HepG2 (cell line): Measurements from ENCODE around the gene PVR. TPM values are rescaled to one million over a fixed set of nuclear protein-coding genes. Genes with fewer than 3 reads are reported as not detected.
A peak's percentile ranks its signal among the peaks of the same experiment; 100 is the strongest.

Experiments
- ATF3 ChIP-seq: sonication (generic); formaldehyde crosslinking; IDR thresholded peaks from 2 replicates; pipeline ENCODE4 v1.4.0; 2020; ENCODE audit warnings: missing genetic modification reagents
- CBX1 ChIP-seq: IDR thresholded peaks from one replicate; pipeline ENCODE4 v1.6.1; 2016; ENCODE audit warnings: antibody characterized with exemption, low read depth
- CEBPG ChIP-seq: IDR thresholded peaks from 2 replicates; pipeline ENCODE4 v1.6.1; 2016
- CREB3 ChIP-seq: sonication (generic); formaldehyde crosslinking; IDR thresholded peaks from 2 replicates; pipeline ENCODE4 v1.5.0; 2020; ENCODE audit warnings: missing genetic modification reagents
- EED ChIP-seq: sonication (generic); formaldehyde crosslinking; IDR thresholded peaks from 2 replicates; pipeline ENCODE4 v1.5.0; 2020; ENCODE audit warnings: mild to moderate bottlenecking, missing genetic modification reagents
- FOXO4 ChIP-seq: sonication (generic); formaldehyde crosslinking; conservative IDR thresholded peaks from 2 replicates; pipeline ENCODE4 v1.8.1; 2023; ENCODE audit warnings: missing genetic modification reagents
- KLF11 ChIP-seq: IDR thresholded peaks from 2 replicates; pipeline ENCODE4 v1.6.1; 2016; ENCODE audit warnings: missing compliant biosample characterization
- MIXL1 ChIP-seq: IDR thresholded peaks from 2 replicates; pipeline ENCODE4 v1.6.1; 2016
- MTA3 ChIP-seq: sonication (generic); formaldehyde crosslinking; IDR thresholded peaks from 2 replicates; pipeline ENCODE4 v1.4.0; 2020; ENCODE audit warnings: missing genetic modification reagents
- MXD1 ChIP-seq: sonication (generic); formaldehyde crosslinking; IDR thresholded peaks from 2 replicates; pipeline ENCODE4 v1.4.0; 2020; ENCODE audit warnings: mild to moderate bottlenecking, missing genetic modification reagents
- NKX3-1 ChIP-seq: sonication (generic); formaldehyde crosslinking; IDR thresholded peaks from 2 replicates; pipeline ENCODE4 v1.5.0; 2020; ENCODE audit warnings: missing genetic modification reagents
- PCBP1 ChIP-seq: fragments of 200-400 bp; formaldehyde crosslinking; IDR thresholded peaks from 2 replicates; pipeline ENCODE4 v1.6.1; 2017; ENCODE audit warnings: mild to moderate bottlenecking, low read depth, low read length, borderline replicate concordance
- PLRG1 ChIP-seq: fragments of 450-650 bp; conservative IDR thresholded peaks from 2 replicates; pipeline ENCODE4 v1.6.1; 2016
- RARG ChIP-seq: sonication (generic); formaldehyde crosslinking; IDR thresholded peaks from 2 replicates; pipeline ENCODE4 v1.4.0; 2020; ENCODE audit warnings: low read depth, mild to moderate bottlenecking, missing genetic modification reagents
- SMAD9 ChIP-seq: sonication (generic); formaldehyde crosslinking; IDR thresholded peaks from 2 replicates; pipeline ENCODE4 v1.5.1; 2020; ENCODE audit warnings: mild to moderate bottlenecking, missing genetic modification reagents
- TAF1 ChIP-seq: sonication (generic); formaldehyde crosslinking; IDR thresholded peaks from 2 replicates; pipeline ENCODE4 v1.4.0; 2020; ENCODE audit warnings: missing genetic modification reagents
- ZBTB20 ChIP-seq: sonication (generic); formaldehyde crosslinking; IDR thresholded peaks from 2 replicates; pipeline ENCODE4 v1.8.1; 2023; ENCODE audit warnings: missing genetic modification reagents, low read depth, mild to moderate bottlenecking, borderline replicate concordance
- ZBTB4 ChIP-seq: sonication (generic); formaldehyde crosslinking; IDR thresholded peaks from 2 replicates; pipeline ENCODE4 v1.4.0; 2020; ENCODE audit warnings: missing genetic modification reagents, mild to moderate bottlenecking, borderline replicate concordance
- ZNF205 ChIP-seq: IDR thresholded peaks from 2 replicates; pipeline ENCODE4 v1.6.1; 2018; ENCODE audit warnings: missing biosample characterization, missing genetic modification reagents
- ZNF207 ChIP-seq: fragments of 450-650 bp; IDR thresholded peaks from 2 replicates; pipeline ENCODE4 v1.6.1; 2016; ENCODE audit warnings: antibody characterized with exemption, borderline replicate concordance
- ZNF24 ChIP-seq: fragments of 450-650 bp; IDR thresholded peaks from 2 replicates; pipeline ENCODE4 v1.6.1; 2017; ENCODE audit warnings: antibody characterized with exemption, mild to moderate bottlenecking
- ZNF251 ChIP-seq: sonication (generic); formaldehyde crosslinking; IDR thresholded peaks from 2 replicates; pipeline ENCODE4 v1.9.0; 2021; ENCODE audit warnings: mild to moderate bottlenecking, missing genetic modification reagents
- ZNF343 ChIP-seq: sonication (generic); formaldehyde crosslinking; IDR thresholded peaks from 2 replicates; pipeline ENCODE4 v1.4.0; 2020; ENCODE audit warnings: mild to moderate bottlenecking, missing genetic modification reagents
- ZNF546 ChIP-seq: sonication (generic); formaldehyde crosslinking; conservative IDR thresholded peaks from 2 replicates; pipeline ENCODE4 v1.8.1; 2023; ENCODE audit warnings: mild to moderate bottlenecking, missing genetic modification reagents
- ZNF616 ChIP-seq: sonication (generic); formaldehyde crosslinking; IDR thresholded peaks from 2 replicates; pipeline ENCODE4 v1.5.0; 2020; ENCODE audit warnings: low read depth, mild to moderate bottlenecking, missing genetic modification reagents
- ZNF781 ChIP-seq: sonication (generic); formaldehyde crosslinking; IDR thresholded peaks from 2 replicates; pipeline ENCODE4 v1.5.1; 2020; ENCODE audit warnings: borderline replicate concordance, mild to moderate bottlenecking, missing genetic modification reagents; ENCODE audit errors: not compliant biosample characterization
- polyA plus RNA-seq, 8 experiments: library from polyadenylated mRNA; depleted of rRNA in 3 of 8; stranded (reverse) in 7 of 8; unstranded in 1 of 8; fragments of >200 nt; fragmentation: Illumina TruSeq in 4 of 8; extraction: Trizol in 4 of 8; gene quantifications; 2 replicates each; pipeline versions ENCODE4 v1.2.1 to v1.2.3, GENCODE V29; 2011 to 2016; ENCODE audit warnings: low read depth in 4 of 8, missing spikeins in 1 of 8, mixed read lengths in 1 of 8; ENCODE audit not compliant: insufficient read depth in 1 of 8
- total RNA-seq, 5 experiments: library from RNA; depleted of rRNA; stranded (reverse); fragments of >200 nt; fragmentation: Illumina TruSeq; extraction: Trizol; gene quantifications; 2 replicates each; pipeline ENCODE4 v1.2.3, GENCODE V29; 2016; ENCODE audit warnings: low read depth in 1 of 5

The PVR gene
- total and polyA plus RNA-seq, 2 of the 13 experiments (the other 11 are each of a cell fraction or from before 2014, with no cell fraction given) = 43.4 to 46.6 TPM

GRCh38 chr19:44643605-44644401 lies at the start of gene PVR (continued):
- TF ChIP-seq MXD1 (CRISPR knock-in tag) (peak; percentile 77; the same call in 1 of the 2 replicates), ZNF616 (no peak), CBX1 (peak; percentile 62), CREB3 (CRISPR knock-in tag) (no peak), ZNF24 (no peak), ZNF343 (CRISPR knock-in tag) (0 out of 2 replicates have a peak, but pooled peaks have one; percentile 70), ZBTB4 (no peak), ZNF546 (CRISPR knock-in tag) (0 out of 2 replicates have a peak, but pooled peaks have one; percentile 59), PCBP1 (0 out of 2 replicates have a peak, but pooled peaks have one; percentile 52), ZNF205 (CRISPR knock-in tag) (peak; percentile 55; the same call in 1 of the 2 replicates), ZNF251 (no peak), FOXO4 (no peak), PLRG1 (no peak), NKX3-1 (CRISPR knock-in tag) (0 out of 2 replicates have a peak, but pooled peaks have one; percentile 21), MTA3 (CRISPR knock-in tag) (no peak), ZNF207 (no peak), MIXL1 (CRISPR knock-in tag) (peak; percentile 22; the same call in 1 of the 2 replicates), ZBTB20 (no peak), CEBPG (CRISPR knock-in tag) (no peak), TAF1 (peak; percentile 67), ATF3 (CRISPR knock-in tag) (no peak; the same call in 1 of the 2 replicates), ZNF781 (CRISPR knock-in tag) (peak; percentile 27), EED (no peak), RARG (CRISPR knock-in tag) (no peak), SMAD9 (CRISPR knock-in tag) (no peak), KLF11 (CRISPR knock-in tag) (no peak)
